ENCODE results near the gene IRF1.

IRF1 gene

DNA sequence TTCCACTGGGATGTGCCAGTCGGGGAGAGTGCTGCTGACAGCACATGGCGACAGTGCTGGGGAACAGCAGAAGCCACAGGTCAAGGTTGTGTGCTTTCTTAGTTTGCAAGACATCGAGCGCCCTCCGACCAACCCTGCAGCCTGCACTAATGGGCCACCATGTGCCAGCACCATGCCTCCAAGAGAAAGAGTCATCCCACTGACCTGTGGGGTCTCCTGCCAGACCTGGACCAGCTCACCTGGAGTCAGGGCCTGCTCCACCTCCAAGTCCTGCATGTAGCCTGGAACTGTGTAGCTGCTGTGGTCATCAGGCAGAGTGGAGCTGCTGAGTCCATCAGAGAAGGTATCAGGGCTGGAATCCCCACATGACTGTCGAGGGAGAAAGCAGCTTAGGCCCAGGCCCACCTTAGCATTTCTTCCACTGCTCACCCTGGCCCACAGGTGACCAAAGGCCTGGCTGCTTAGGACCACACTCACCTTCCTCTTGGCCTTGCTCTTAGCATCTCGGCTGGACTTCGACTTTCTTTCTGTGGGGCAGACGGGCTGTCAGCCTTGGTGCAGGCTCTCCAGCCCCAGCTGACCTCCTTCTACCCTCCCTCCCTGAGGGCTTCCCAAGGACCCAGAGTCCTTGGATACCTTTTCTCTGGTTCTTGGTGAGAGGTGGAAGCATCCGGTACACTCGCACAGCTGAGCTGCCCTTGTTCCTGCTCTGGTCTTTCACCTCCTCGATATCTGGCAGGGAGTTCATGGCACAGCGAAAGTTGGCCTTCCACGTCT lies 4.1 kb downstream of the IRF1 start:
- peak in 1 of 2 donors; percentile 30 for DNase-seq

GRCh38 chr5:132485641-132486317 lies 4.8 kb downstream of the IRF1 start:
- peak in 1 of 2 donors; percentile 24 for DNase-seq

GRCh38 chr5:132484876-132485640 lies 5.5 kb downstream of the IRF1 start:
- DNase-seq = peak in 1 of 2 donors; percentile 20

GRCh38 chr5:132484391-132484725 lies 6.2 kb downstream of the IRF1 start:
- DNase-seq = peak in 1 of 2 donors; percentile 20

- peak in 1 of 2 donors; percentile 19 for DNase-seq
Measured at GRCh38 chr5:132483661-132484390, 6.7 kb downstream of the IRF1 start.

GRCh38 chr5:132483101-132483500 lies 7.5 kb downstream of the IRF1 start:
- DNase-seq = peak in 1 of 2 donors; percentile 17

- DNase-seq = no peak
Measured at GRCh38 chr5:132481596-132482211, 8.9 kb downstream of the IRF1 start.

GRCh38 chr5:132480893-132481595 lies 9.5 kb downstream of the IRF1 start:
- DNase-seq = no peak

- no peak for DNase-seq
Measured at GRCh38 chr5:132480546-132480892, 10.1 kb downstream of the IRF1 start.

GRCh38 chr5:132480042-132480441 lies 10.5 kb downstream of the IRF1 start:
- DNase-seq = no peak

DNA sequence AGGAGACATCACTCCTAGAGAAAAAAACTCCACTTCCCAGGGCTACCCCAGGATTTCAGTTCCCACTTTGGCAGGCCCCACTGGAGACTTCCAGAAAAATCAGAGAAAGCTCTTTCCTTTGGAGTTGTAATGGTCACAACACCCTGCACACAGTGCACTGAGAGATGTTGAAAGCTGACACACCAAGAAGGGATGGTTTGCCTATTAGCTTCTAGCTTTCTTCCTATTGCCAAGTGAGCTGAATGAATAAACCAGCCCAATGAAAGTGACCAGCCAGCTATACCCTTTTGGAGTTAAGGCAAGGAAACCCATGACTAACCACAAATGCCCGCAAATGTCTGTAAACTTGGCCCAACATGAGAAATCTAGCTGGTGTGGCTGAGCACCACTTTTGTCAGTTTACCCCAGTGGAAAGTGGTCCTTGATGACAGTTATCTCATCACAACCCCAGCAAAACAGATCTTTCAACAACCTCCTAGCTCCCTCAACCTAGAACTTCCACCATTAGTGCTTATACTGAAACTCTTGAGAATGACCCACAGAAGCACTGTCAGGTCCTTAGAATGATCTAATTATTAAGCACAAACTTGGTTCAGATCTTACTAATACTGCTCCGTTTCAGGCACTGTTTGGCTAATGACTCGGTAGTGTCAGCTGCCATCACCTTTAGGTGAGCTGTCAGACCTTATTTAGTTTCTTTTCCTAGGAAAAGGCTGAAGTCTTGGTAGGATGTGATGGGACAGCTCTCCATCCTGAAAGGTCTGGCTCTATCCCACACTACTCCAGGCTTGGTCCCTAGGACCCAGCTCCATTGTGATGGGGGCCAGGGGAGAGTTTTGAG lies 11.2 kb downstream of the IRF1 start:
- DNase-seq = no peak

DNA sequence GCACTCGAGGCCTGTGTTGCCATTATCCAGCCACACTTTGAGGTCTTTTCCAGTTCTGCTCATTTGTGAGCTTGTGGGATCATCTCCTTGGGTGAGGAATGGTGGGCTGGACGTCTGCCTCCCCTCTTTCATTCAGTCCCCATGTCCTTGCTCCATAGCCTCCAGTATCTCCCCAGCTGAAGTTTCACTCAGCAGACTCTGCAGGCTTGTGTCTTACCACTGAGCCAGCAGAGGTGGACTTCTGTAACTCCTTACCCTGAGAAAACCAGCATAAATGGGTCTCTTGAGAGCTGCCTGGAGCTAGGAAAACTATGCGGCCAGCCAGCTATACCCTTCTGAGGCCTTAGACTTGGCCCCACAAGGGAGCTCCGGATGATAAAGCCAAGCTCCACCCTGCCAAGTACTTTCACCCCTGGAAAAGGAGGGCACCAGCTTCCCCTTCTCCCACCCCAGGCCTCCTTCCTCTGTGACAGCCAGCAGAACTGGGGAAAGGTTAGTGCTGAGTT lies 12.2 kb downstream of the IRF1 start:
- no peak for DNase-seq

DNA sequence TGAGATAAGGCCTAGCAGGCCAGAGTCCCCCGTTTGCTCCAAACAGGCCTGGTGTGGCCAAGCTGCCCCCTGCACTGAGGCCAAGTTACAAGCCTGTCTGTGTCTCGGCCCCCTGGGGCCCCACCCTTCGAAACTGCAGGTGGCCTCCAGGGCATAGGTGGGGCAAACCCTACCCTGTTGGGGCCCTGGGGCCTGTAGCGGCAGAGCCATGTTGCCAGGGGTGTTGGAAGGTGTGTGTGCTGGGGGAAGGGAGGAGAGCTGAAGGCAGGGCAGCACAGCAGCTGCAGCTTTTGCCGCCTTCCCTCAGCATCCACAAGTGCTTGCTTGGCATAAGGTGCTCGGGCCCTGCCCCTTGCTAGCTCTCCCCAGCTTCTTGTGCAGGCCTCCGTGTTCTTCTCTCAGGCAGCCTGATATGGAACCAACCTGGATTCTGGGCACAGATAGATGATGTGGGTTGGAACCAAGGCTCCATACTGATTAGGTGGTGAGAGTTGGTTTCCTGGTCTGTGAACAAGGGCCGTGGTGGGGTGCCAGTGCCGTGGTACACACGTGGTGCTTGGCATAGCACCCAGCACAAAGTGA lies 12.7 kb downstream of the IRF1 start:
- no peak for DNase-seq

DNA sequence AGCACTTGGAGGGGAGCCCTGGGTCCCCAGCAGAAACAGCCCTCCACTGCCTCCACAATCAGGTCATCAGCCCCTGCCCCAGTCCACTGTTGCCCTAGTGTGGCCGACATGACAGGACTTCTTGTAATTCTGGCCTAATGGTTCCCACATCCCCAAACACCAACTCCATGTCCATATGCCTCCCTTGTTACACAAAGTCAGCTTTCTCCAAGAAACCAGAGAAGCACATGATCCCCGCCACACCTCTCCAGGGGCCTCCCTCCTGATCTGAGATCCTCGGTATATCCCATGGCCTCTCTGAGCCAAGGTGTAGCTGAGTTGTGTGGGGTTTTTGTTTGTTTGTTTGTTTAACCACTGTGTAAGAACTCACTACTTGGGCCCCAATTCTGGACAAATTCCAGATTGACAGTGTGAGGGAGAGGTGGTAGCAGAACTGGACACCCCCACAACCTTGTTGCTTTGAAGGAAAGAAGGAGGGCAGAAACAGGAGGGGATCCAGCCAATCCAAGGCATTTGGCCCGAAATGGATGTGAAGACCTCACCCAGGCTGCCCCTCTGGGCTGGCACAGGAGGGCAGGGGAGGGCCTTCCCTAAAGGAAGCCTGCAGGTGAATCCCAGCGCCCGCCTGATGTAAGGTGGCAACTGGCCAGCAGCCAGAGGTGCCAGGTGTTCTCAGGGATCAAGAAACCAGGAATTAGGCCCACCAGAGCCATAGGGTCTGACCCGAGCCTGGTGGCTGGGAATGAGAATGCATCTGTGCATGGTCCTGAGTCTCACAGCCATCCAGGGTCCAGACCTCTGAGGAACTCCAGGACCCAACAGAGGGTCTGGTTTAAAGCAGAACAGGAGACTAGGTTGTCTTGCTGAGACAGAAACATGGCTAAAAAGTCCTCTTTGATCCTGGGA lies 13.4 kb downstream of the IRF1 start:
- DNase-seq = no peak

DNA sequence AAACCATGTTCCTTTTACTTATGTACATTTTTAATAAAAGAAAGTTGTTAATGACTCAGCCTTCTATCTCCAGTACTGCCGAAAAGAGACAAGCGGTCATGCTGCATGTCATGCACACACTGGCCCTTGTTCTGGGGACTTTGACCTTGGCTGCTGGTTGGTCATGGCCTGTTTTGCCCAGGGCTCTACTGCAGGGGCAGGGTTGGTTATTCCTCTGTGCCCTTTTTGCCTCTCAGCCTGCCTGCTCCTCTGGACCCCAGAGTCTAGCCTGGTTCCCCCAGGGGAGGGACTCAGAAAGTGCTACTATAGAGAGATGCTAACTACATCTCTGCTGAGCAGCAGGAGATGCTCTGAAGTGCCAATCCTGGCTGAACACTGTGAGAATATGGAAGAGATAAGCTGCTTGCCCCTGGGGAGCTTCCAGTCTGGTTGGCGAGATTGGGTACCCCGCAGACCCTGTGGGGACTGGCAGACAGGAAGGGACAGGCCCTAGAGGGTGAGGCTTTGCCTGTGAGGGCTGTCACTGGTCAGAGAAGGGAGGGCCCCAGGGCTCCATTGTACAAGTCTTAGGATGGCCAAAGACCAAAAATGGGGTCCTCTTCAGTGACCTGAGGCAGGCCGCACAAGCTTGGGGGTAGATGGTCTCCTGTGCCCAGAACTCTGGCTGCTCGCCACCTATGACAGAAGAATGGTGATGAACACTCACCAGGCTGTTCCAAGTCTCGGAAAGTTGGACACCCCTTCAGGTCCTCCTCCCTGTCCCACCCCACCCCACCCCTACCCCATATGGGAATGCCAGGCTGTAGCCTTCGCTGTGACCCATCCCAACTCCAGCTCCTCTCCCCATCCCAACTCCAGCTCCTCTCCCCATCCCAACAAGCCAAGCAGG lies 14.3 kb downstream of the IRF1 start:
- DNase-seq = no peak

- peak in 1 of 2 donors; percentile 17 for DNase-seq
Measured at GRCh38 chr5:132475497-132475882, 15.1 kb downstream of the IRF1 start.

DNA sequence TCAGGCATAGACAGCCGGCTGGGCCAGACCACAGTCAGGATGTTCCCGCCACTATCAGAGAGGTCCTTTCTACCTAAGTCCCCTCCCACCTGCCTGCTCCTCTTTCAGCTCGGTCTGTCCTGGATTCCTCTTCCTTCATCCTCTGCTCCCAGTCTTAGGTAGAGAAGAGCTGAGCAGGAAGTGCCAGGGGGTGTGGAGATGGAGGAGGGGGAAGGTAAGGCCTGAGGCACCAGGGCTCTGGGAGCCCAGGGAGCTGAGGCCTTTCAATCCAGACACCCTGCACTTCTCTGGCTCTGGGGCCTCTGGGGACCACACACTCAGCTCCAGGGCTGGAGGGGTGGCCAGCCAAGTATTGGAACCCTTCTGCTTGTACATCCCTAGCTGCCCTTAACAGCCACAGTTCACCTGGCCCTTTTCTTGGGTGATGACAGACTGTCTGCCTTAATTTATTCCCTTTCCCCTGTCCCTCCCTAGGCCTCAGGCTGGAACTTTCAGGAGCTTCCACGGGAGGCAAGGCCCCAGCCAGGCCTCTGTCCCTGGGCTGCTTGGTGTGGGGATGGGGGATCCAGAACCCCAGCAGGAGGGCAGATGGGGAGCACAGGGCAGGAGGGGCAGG lies 15.6 kb downstream of the IRF1 start:
- peak in 1 of 2 donors; percentile 17 for DNase-seq

Data from stimulated activated CD4-positive, alpha-beta T cell treated with anti-CD3 and anti-CD28 coated beads, Interleukin-2, amount 100 ng/mL, for 24 hours (primary cell).